GM18520 (cell line): ENCODE measurements around the gene DRAXIN.

ENCODE experiments used
- ATAC-seq: cut with Tn5 transposase; IDR thresholded peaks from one replicate; pipeline ENCODE4 v1.9.1; 2021; ENCODE audit not compliant: unreplicated experiment

The DRAXIN gene

DNA sequence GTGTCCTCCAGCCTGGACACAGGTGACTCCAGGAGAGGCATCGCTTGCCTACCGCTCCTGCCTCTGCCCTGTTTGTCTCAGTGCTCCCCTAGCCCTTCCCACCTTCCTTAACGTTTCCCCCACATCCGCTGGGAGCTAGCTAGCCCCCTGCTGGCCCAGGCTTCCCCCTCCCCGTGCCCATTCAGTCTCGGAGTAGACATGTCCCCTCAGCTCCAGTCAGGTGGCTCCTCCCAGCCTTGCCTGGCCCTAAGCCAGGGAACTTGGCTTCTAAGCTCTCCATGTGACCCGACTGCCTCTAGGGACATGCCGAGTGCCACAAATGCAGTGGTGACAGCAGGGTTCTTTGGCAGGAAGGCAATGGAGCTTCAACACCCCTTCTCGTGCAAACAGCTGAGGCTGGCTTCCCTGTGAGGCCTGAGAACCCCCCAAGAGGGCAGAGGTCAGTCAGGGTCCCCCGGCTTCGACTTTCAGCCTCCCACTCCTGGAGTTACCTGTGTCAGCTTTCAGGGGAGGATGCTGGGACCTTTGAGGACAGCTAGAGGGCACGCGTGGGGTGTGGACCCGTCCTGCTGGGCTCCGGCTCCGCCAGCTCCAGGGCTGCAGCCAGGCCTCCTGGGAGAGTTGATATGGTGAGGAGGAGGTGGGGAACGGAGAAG is 16.2 kb downstream of the DRAXIN start:
- ATAC-seq = no peak

DNA sequence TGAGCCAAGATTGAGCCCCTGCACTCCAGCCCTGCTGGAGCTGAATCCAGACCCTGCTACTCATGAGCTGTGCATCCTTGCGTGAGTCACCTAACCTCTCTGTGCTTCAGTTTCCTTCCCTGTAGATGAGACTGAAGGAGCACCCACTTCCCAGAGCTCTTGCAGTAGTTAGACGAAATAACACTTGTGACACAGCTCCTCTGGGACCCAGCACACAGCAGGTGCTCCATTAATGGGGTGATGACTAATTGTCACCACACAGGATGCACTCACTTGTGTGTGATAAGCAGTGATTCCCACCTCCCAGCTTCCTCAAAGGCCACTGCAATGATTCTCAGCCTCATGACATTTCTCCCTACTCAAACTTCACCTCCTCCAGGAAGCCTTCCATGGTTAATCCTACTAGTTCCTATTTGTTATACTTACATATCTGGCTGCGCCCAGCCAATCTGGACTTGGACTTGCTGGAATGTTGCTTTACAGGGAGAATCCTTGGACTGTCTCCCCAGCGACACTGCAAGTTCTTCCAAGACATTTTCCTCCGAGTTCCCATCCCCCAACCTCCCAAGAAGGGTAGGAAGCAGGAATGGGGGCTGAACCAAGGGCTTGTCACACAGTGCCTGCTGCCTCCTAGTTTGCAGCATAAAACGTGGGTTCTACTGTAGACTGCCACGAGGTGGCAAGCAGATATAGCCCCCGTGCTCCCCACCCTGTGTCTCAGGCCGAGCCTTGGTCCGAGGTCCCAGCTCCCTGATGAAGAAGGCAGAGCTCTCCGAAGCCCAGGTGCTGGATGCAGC is 17.2 kb downstream of the DRAXIN start:
- ATAC-seq = no peak

DNA sequence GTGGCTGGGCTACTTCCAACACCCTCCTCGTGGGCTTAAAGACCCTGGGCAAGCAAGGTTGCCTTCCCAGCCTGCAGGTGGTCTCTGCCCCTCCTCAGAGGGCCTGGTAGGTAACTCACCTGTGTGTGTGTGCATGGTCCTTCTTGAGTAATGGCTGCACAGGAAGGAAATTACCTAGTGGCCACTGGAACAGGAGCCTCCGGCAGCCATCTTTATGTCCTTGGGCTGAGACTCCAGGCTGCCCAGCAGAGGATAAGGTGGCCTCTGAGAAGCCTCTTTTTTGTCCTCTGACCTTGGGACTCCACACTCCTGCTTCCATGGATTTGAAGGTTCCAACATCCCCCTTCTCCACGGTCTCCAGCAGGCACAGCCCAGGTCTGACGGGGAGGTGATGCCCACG is 20.0 kb downstream of the DRAXIN start:
- no peak for ATAC-seq

DNA sequence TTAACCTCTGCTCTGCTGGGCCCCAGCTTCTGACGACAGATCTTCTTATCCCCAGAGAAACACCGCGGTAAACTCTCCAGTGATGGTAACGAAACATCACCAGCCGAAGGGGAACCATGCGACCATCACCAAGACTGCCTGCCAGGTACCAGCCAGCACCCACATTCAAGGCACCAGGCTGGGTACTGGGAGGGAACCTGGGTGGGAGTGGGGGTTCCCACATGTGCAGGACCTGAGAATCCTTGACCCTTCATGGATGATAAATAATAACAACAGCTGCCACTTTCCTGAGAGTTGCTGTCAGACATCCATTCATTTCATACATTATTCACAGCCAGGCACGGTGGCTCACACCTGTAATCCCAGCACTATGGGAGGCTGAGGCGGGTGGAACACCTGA is 20.8 kb downstream of the DRAXIN start:
- no peak for ATAC-seq

DNA sequence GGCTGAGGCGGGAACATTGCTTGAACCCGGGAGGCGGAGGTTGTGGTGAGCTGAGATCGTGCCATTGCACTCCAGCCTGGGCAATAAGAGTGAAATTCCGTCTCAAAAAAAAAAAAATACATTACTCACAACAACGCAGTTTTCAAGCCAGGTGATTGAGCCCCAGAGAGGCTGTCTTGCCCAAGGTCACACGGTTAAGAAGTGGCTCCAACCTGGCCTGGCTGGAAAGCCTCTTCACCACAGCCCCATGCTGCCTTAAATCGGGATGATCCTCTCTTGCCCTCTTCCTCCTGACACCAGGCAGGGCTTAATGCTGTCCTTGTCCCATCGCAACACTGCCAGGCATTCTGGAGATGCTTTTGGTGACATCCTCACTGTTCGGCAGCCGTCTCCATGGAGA is 21.6 kb downstream of the DRAXIN start:
- no peak for ATAC-seq

DNA sequence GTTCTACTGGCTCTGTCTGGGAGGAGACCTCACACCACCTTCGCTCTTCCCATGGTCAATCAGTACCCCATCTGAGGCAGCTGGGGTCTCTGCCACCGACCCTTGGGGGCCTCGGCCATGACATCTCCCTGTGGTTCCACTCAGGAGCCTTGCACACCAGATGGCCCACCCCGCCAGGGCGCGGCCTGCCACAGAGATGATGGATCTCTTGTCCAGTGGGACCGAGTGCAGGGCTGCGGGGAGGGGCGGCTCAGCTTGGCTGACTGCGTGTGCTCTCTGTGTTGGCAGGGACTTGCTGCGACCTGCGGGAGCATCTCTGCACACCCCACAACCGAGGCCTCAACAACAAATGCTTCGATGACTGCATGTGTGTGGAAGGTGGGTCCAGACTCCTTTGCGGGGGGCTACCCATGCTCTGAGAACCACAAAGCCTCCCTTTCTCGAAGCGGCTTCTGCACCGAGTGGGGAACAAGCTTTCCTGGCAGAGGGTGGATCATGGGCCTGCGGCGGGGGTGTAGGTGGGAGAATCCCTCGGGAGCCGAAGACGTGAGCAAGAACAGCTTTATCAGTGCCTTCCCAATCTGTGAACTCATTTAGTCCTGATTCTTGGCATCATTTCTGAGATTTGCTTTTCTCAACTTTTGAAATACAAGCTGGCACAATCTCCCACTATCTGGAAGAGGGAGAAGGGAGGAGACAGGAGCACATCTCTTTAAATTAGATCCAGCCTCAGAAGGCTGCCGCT is 23.5 kb downstream of the DRAXIN start:
- ATAC-seq = no peak

DNA sequence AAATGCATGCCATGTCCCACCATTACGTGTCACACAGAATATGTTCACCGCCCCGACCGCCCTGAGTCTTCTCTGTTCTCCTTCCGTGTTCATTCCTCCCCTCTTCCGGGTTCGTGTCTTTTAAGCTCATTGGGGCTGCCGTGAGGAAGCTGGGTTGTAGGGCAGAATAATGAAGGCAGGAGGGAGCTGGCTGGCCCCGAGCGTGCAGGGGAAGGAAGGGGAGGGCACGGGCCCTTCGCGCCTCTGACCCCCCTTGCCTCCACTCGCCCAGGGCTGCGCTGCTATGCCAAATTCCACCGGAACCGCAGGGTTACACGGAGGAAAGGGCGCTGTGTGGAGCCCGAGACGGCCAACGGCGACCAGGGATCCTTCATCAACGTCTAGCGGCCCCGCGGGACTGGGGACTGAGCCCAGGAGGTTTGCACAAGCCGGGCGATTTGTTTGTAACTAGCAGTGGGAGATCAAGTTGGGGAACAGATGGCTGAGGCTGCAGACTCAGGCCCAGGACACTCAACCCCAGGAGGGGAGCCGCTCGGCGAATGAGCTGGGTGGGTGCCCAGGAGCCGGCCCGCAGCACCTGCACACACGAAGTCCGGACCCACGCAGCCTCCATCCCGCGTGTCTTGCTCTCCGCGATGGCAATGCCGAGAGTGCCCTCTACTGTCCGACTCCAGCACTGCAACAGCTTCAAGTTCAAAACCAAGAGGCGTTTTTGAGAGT is 28.0 kb downstream of the DRAXIN start:
- no peak for ATAC-seq

DNA sequence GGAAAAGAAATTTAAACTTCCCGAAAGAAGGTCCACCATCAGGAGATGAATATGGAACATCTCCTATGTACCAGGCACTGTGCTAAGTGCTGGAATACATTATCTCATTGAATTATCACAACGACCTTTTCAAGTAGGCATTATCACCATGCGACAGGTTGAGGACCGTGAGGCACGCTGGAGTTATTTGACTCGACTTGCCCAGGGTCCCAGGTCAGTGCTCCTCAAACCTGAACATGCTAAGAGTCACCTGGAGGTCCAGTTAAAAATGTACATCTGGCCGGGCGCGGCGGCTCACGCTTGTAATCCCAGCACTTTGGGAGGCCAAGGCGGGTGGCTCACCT is 28.5 kb downstream of the DRAXIN start:
- ATAC-seq = no peak

DNA sequence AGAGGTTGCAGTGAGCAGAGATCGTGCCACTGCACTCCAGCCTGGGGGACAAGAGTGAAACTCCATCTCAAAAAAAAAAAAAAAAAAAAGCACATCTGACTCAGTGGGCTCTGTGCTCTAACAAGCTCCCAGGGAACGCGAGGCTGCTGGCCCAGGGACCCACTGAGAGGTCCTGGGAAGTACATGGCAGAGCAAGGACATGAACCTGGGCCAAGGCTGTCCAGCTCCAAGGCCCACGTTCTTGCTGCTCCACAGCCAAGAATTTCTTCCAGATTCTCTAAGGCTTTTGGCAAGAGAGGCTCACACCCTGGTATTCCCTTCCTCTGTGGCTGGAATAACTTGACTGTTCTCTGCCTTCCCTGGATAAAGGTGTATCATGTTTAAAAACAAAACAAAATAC is 29.0 kb downstream of the DRAXIN start:
- no peak for ATAC-seq

DNA sequence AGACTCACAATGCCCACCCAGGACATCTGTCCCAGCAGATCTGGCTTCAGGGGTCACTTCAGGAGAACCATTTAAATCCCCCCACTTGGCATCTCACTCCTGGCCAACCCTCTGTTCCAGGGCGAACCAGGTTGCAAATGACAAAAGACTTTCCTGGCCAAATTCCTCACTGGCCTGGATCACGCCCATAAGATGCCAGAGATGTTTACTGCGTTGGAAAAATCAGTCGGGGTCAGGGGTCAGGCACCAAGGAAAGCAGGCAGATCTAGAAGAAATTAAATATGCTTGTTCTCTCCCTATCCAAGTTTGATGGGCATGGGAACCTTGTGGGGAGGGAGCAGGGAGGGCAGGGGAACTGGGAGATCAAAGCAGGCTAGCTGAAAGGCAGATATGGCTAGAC is 29.8 kb downstream of the DRAXIN start:
- no peak for ATAC-seq

DNA sequence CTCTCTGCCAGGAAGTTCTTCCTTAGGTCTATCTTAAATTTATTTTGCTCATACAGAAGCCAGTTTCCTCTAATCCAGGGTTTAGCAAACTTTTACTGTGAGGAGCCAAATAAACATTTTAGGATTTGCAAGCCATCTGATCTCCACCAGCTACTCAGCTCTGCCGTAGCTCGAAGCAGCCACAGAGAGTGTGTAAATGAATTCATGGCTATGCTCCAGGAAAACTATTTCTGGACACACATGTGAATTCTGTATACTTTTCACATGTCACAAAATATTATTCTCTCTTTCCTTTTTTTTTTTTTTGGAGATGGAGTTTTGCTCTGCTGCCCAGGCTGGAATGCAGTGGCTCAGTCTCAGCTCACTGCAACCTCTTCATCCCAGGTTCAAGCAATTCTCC is 31.0 kb downstream of the DRAXIN start:
- no peak for ATAC-seq

DNA sequence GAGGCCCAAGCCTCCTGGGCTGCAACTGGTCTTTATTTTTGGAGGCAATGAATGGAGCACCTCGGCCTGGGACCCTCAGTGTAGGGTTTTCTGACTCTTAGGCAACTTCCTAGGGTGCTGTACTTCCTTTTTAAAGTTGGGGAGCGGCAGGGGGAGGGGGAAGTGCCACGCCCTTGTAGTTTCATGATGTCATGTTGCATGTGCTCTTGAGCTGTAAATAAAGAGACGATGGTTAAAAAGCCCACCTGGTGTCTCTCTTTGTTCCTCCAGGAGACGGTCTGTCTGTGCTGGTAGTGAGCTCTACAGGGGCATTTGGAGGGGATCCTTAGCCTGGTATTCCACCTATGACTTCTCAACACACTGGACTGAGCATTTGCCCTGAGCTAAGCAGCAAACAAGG is 34.1 kb downstream of the DRAXIN start:
- no peak for ATAC-seq

DNA sequence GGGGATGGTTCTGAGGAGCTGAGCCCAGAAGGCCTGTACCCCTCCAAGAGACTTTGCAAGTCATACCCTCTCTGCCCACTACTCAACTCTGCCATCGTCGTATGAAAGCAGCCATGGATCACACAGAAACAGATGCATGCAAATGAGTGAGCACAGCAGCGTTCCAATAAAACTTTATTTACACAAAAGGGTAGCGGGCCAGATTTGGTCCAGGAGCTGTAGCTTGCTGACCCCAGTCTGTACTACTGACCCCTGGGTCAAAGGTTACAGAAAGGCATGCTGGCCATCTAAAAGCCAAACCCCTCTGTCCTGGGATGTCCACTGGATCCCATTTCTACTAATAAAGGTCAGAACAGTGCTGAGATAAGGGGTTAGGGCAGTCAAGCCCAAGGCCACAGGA is 35.6 kb downstream of the DRAXIN start:
- no peak for ATAC-seq

DNA sequence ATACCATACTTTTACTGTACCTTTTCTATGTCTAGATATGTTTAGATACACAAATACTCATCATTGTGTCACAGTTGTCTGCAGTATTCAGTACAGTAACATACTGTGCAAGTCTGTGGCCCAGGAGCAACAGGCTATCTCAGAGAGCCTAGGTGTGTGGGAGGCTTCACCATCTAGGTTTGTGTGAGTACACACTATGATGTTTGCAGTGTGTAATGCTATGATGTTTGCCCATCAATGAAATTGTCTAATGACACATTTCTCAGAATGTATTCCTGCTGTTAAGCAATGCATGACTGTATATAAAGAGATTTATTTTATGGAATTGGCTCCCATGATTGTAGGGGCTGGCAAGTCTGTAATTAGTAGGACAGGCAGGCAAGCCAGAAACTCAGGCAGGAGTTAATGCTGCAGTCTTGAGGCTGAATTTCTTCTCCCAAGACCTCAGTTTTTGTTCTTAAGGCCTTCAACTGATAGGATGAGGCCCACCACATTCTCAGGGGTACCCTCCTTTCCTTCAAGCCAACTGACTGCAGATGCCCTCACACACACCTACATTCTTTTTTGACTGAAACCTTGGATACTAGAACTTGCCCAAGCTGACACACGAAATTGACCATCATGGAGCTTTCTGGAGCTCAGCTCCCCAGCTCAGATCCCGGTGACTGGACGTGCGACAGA is 36.8 kb downstream of the DRAXIN start:
- no peak for ATAC-seq

DNA sequence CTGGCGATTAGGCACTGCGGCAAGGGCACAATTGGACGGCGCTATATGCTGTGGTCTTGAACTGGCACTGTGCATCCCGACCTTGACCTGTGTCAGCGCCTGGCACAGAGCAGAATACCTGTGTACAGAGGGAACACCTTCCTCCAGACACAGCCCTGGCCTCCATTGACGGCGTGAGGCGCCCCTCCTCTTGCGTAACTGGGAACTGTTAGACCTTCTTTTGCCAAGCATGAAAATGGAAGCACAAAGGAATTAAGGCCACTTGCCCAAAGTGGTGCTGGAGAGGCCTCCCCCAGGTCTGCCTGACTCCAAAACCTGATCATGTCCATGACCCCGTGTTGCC is 37.6 kb downstream of the DRAXIN start:
- ATAC-seq = no peak

DNA sequence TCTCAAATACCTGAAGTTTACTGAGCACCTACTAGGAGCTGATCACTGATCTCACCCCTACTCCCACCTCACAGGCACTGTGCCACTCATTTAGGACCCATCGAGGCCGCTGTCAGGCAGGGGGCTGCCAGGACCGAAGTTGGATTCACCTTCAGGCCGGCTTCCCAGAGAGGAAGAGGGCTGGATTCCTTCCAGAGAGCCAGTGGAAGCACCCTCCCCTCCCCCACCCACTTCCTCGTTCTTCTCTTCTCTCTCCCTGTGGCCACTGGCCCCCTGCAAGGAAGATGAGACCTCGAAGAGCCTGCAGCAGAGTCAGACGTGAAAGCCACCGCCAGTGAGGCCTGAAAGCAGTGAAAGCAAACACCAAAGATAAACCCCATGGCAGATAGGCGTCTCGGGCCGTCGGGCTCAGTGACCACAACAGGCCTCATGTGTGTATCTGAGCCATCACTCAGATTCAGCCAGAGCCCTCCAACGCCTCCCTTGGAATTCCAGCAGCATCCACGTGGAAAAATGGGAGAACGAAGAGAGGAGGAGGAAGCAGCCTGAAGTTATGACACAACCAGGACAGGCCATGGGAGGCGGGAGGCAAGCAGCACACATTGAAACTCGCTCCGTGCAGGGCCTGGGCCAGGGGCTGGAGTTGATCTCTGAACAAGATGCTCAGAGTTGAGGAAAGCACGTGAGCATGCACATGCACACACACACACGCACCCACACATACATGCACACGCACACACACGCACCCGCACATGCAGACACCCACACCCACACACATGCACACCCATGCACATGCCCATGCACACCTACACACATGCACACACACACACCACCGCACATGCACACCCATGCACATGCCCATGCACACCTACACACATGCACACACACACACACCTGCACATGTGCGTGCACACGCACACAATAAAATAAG is 38.3 kb downstream of the DRAXIN start:
- ATAC-seq = no peak

DNA sequence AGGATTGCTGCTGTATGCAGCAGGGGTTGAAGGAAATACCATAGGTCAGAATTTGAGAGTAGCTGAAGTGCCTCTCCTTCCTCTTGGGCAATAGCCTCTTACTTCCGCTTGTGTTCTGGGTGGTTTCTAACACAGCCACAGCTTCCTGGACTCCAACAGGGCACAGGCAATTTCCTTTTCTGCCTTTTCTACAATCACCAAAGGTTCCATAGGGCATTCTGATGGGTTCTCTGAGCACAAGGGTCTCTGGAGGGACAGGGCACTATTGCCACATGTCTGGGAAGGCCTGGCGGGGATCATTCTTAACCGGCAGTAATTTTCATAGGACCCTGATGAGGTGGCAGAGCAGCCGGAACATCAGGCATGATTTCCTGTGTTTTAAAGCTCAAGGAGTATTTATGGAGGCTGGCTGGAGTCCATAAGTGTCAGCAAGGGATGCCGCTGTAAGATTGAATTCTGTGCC is 39.0 kb downstream of the DRAXIN start:
- no peak for ATAC-seq

DNA sequence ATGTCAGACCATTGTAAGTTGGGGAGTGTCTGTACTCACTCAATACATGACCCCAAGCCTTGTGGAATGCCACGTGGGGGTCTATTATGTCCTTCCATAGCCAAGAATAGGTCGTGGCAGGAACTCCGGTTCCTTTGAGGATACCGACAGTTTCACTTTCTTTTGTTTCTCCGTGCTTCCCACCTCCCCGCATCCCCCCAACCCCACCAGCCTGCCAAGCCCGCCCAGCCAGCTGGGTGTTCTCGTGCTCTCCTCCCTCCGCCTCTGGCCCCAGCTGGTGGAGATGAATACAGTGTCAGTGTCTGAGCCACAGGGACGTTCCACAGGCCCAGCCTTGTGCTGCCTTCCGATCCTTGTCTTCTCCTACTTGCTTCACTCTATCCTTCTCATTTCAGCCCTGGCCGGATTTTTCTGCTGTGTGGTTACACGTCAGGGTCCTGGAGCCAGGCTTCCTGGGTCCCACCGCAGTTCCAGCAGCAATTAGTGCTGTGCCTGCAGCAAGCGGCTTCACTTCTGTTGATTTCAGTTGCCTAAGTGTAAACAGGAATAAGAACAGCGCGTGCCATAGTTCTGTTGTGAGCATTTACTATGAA is 40.3 kb downstream of the DRAXIN start:
- no peak for ATAC-seq

DNA sequence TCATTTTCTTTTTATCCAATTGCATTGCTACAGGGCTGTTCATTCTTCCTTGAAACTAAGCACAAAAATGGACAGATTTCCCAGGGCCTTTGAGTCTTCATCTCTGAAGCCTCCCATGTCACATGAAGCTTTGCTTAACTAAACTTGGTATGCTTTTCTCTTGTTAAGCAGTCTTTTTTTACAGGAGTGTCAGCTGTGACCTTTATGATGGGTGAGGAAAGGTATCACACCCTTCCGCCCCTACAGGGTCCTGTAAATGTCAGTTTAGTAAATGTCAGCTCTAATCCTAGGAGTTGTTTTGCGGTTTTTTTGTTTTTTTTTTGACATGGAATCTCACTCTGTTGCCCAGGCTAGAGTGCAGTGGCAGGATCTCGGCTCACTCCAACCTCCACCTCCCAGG is 41.8 kb downstream of the DRAXIN start:
- ATAC-seq = no peak

DNA sequence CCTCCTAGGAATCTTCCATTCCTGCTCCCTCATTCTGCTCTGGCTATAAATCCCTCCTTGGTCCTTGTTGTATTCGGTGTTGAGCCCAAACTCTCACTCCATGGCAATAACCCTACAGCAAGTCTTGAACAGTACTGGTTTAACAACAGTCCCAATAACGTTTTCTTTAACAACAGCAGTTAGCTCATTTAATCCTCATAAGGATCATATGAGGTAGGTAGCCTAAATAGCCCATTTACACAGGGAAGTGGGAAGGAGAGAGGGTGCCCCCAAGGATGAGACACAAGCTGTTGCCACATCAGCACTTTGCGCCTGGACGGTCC is 44.0 kb downstream of the DRAXIN start:
- ATAC-seq = no peak
